ENCODE results near the gene CD74. TPM values are rescaled to one million over a fixed set of nuclear protein-coding genes. Genes with fewer than 3 reads are reported as not detected.

The CD74 gene
- total and polyA plus RNA-seq, 10 of the 15 experiments (the other 5 are each of a cell fraction or from before 2014, with no cell fraction given): 1,387 to 11,063 (median 3,922) TPM

GRCh38 chr5:150448952-150449516, 36.3 kb upstream of the CD74 start:
- Histone ChIP-seq H3K27ac (ENCODE audit: control insufficient read depth, insufficient read depth) (peak overlapping the region; percentile 99), H3K4me1 (ENCODE audit: control insufficient read depth, insufficient read depth, low read length) (peaks cover 2% of the 10 kb centered on the region; the same call in 1 of the 2 replicates), H3K79me2 (ENCODE audit: control insufficient read depth, insufficient read depth, low read length) (peaks cover 41% of the 10 kb centered on the region), H3K36me3 (ENCODE audit: control insufficient read depth in 2 of 2, insufficient read depth in 2 of 2, low read length in 1 of 2) (peaks cover 22 to 31% of the 10 kb centered on the region in 2 experiments), H3K9me3 (replicated peaks; ENCODE audit: control insufficient read depth, insufficient read depth, low read length) (no peaks in the 10 kb centered on the region), H3K9ac (ENCODE audit: control insufficient read depth, insufficient read depth, low read length) (peak overlapping the region; percentile 98), H3K4me2 (ENCODE audit: control insufficient read depth, insufficient read depth) (peak overlapping the region; percentile 79), H3K4me3 (peak overlapping the region; percentile 97), H2AFZ (ENCODE audit: control insufficient read depth, low read depth, low read length) (no peak overlapping the region; the same call in 1 of the 2 replicates), H4K20me1 (ENCODE audit: control insufficient read depth, insufficient read depth) (peaks cover 7% of the 10 kb centered on the region), H3K27me3 (replicated peaks in 1 of 2; ENCODE audit: control insufficient read depth in 2 of 2, insufficient read depth in 2 of 2, low read length in 1 of 2) (no peaks in the 10 kb centered on the region)
- ATAC-seq (peak; percentile 62), DNase-seq (ENCODE audit: low read depth, low spot score) (no peak), FAIRE-seq (no peak)
- in situ Hi-C loops (cut with MboI) (no loop called here), intact Hi-C loops (cut with micrococcal nuclease; ENCODE audit: unreplicated experiment) (loop anchor here (2.0 kb wide), 1 partner anchor 36 kb away; the partner anchor contains the start of gene CD74)
- ChIA-PET SMC1A (ENCODE audit: uncharacterized antibody, unreplicated experiment) (interaction anchor here (0.6 kb wide), 1 partner anchor 29 kb away, joined by 3 read pairs; no protein-coding TSS in a partner anchor), CTCF (interaction anchor here (0.6 to 3.3 kb wide), 11 partner anchors 9 to 290 kb away, joined by 3 to 37 read pairs (median 8); partner anchors contain the start of gene RBM22), RAD21 (ENCODE audit: unreplicated experiment) (interaction anchor here (1.5 to 2.1 kb wide), 3 partner anchors 10 to 50 kb away, joined by 4 to 13 read pairs (median 4); no protein-coding TSS in a partner anchor), POLR2A (interaction anchor here (0.6 to 2.0 kb wide), 6 partner anchors 8 to 84 kb away, joined by 3 to 7 read pairs (median 4); no protein-coding TSS in a partner anchor)
- 2% methylated on average over 31 of the region's 31 CpGs for WGBS (ENCODE audit: insufficient coverage, insufficient replicate concordance, low lambda C conversion rate, missing lambda C conversion rate)
- TF ChIP-seq STAT1 (conservative IDR thresholded peaks at IDR 0.05) (no peak), NKRF (conservative IDR thresholded peaks at IDR 0.05) (0 out of 2 replicates have a peak, but pooled peaks have one; percentile 31), WRNIP1 (IDR thresholded peaks at IDR 0.05; ENCODE audit: borderline replicate concordance, low read depth, low read length) (peak; percentile 24; the same call in 1 of the 2 replicates), CHD1 (IDR thresholded peaks at IDR 0.05; ENCODE audit: low read depth, low read length) (peak; percentile 15; the same call in 1 of the 2 replicates), POLR2AphosphoS5 (IDR thresholded peaks at IDR 0.05; ENCODE audit: low read length) (no peak), POLR2AphosphoS2 (IDR thresholded peaks at IDR 0.05; ENCODE audit: low read depth, low read length) (no peak), FOS (IDR thresholded peaks at IDR 0.05; ENCODE audit: borderline replicate concordance, extremely low read depth, insufficient read length) (no peak), IRF3 (IDR thresholded peaks at IDR 0.05) (no peak), ZZZ3 (IDR thresholded peaks at IDR 0.05; ENCODE audit: control insufficient read depth, insufficient read length, low read depth) (peak; percentile 49), ZBTB4 (CRISPR knock-in tag; IDR thresholded peaks at IDR 0.05) (no peak), SMARCA5 (IDR thresholded peaks at IDR 0.05) (0 out of 2 replicates have a peak, but pooled peaks have one; percentile 8), GABPA (IDR thresholded peaks at IDR 0.05; ENCODE audit: low read depth) (no peak)
- BruUV-seq (replicated peaks): TSS peak; percentile 75

All from GM12878 (cell line).